H9 (cell line): ENCODE data around the gene DCC. TPM values are rescaled to one million over a fixed set of nuclear protein-coding genes. Genes with fewer than 3 reads are reported as not detected.

Experiments
- DNase-seq: peaks from one replicate; pipeline ENCODE4 v3.0.0-alpha.2; 2017
- H2AFZ ChIP-seq: one replicate; pipeline ENCODE4 v1.6.1; 2013; ENCODE audit warnings: mild to moderate bottlenecking, low read length, control low read depth, moderate library complexity
- H2AK5ac ChIP-seq: 2 replicates; pipeline ENCODE4 v1.6.1; 2013; ENCODE audit warnings: low read length, control low read depth, mixed read lengths; ENCODE audit not compliant: insufficient read length
- H2BK120ac ChIP-seq: one replicate; pipeline ENCODE4 v1.6.1; 2013; ENCODE audit warnings: low read depth, mild to moderate bottlenecking, low read length, control low read depth, inconsistent platforms; ENCODE audit not compliant: poor library complexity, severe bottlenecking
- H2BK12ac ChIP-seq: 2 replicates; pipeline ENCODE4 v1.6.1; 2013; ENCODE audit warnings: low read length, control low read depth, mixed read lengths, low read depth; ENCODE audit not compliant: insufficient read length
- H2BK15ac ChIP-seq: 2 replicates; pipeline ENCODE4 v1.6.1; 2013; ENCODE audit warnings: low read depth, low read length, control low read depth
- H2BK20ac ChIP-seq: one replicate; pipeline ENCODE4 v1.6.1; 2013; ENCODE audit warnings: low read depth, mild to moderate bottlenecking, low read length, control low read depth, inconsistent platforms; ENCODE audit not compliant: poor library complexity, severe bottlenecking
- H2BK5ac ChIP-seq: 2 replicates; pipeline ENCODE4 v1.6.1; 2013; ENCODE audit warnings: low read length, control low read depth, mixed read lengths; ENCODE audit not compliant: insufficient read length
- H3K14ac ChIP-seq: 2 replicates; pipeline ENCODE4 v1.6.1; 2013; ENCODE audit warnings: low read length, control low read depth; ENCODE audit not compliant: insufficient read depth
- H3K18ac ChIP-seq: 2 replicates; pipeline ENCODE4 v1.6.1; 2013; ENCODE audit warnings: low read depth, mild to moderate bottlenecking, mixed read lengths, low read length, control low read depth; ENCODE audit not compliant: insufficient read length
- H3K23ac ChIP-seq: 2 replicates; pipeline ENCODE4 v1.6.1; 2013; ENCODE audit warnings: low read length, control low read depth, mixed read lengths, low read depth; ENCODE audit not compliant: insufficient read length
- H3K23me2 ChIP-seq: 2 replicates; pipeline ENCODE4 v1.6.1; 2013; ENCODE audit warnings: low read depth, mild to moderate bottlenecking, mixed read lengths, low read length, control low read depth; ENCODE audit not compliant: insufficient read length, poor library complexity, severe bottlenecking
- H3K27ac ChIP-seq: 2 replicates; pipeline ENCODE4 v1.5.1; 2013; ENCODE audit warnings: low read length, control low read depth, mixed read lengths, low read depth; ENCODE audit not compliant: insufficient read length
- H3K27me3 ChIP-seq: 2 replicates; pipeline ENCODE4 v1.6.1; 2013; ENCODE audit warnings: low read length, control low read depth, inconsistent platforms; ENCODE audit not compliant: insufficient read depth
- H3K4ac ChIP-seq: 2 replicates; pipeline ENCODE4 v1.6.1; 2013; ENCODE audit warnings: low read depth, mild to moderate bottlenecking, control low read depth, inconsistent platforms, low read length, moderate library complexity
- H3K4me1 ChIP-seq: 2 replicates; pipeline ENCODE4 v1.6.1; 2013; ENCODE audit warnings: low read length, control low read depth, inconsistent platforms; ENCODE audit not compliant: insufficient read depth
- H3K4me2 ChIP-seq: 2 replicates; pipeline ENCODE4 v1.6.1; 2013; ENCODE audit warnings: low read length, control low read depth, mixed read lengths; ENCODE audit not compliant: insufficient read length, insufficient read depth
- H3K56ac ChIP-seq: 2 replicates; pipeline ENCODE4 v1.6.1; 2013; ENCODE audit warnings: low read depth, mild to moderate bottlenecking, mixed read lengths, low read length, control low read depth; ENCODE audit not compliant: insufficient read length
- H3K79me1 ChIP-seq: 2 replicates; pipeline ENCODE4 v1.6.1; 2013; ENCODE audit warnings: low read depth, mild to moderate bottlenecking, moderate library complexity, low read length, control low read depth, inconsistent platforms; ENCODE audit not compliant: insufficient read depth, poor library complexity, severe bottlenecking
- H3K79me2 ChIP-seq: 2 replicates; pipeline ENCODE4 v1.6.1; 2013; ENCODE audit warnings: low read length, control low read depth, inconsistent platforms; ENCODE audit not compliant: insufficient read depth
- H3K9ac ChIP-seq: 2 replicates; pipeline ENCODE4 v1.6.1; 2013; ENCODE audit warnings: low read length, control low read depth, mixed read lengths; ENCODE audit not compliant: insufficient read length; ENCODE audit errors: extremely low read depth
- H3K9me3 ChIP-seq: one replicate; pipeline ENCODE4 v1.6.1; 2013; ENCODE audit warnings: low read depth, low read length, inconsistent platforms; ENCODE audit not compliant: control insufficient read depth
- H3T11ph ChIP-seq: one replicate; pipeline ENCODE4 v1.6.1; 2013; ENCODE audit warnings: mild to moderate bottlenecking, low read length, control low read depth, inconsistent platforms
- H4K20me1 ChIP-seq: one replicate; pipeline ENCODE4 v1.6.1; 2013; ENCODE audit not compliant: control insufficient read depth, insufficient read length, insufficient read depth
- H4K5ac ChIP-seq: 2 replicates; pipeline ENCODE4 v1.6.1; 2013; ENCODE audit warnings: low read depth, mild to moderate bottlenecking, mixed read lengths, low read length, control low read depth; ENCODE audit not compliant: insufficient read length
- H4K8ac ChIP-seq: replicated peaks from 2 replicates; pipeline ENCODE4 v1.6.1; 2013; ENCODE audit warnings: low read length, control low read depth, mixed read lengths, low read depth; ENCODE audit not compliant: insufficient read length
- H4K91ac ChIP-seq: 2 replicates; pipeline ENCODE4 v1.6.1; 2013; ENCODE audit warnings: low read depth, mild to moderate bottlenecking, moderate library complexity, mixed read lengths, low read length, control low read depth; ENCODE audit not compliant: insufficient read length
- H3K27ac Mint-ChIP-seq, 3 experiments: 2 replicates in 2 of 3; 3 replicates in 1 of 3; pipeline ENCODE4 v1.8.0; 2020 to 2021; ENCODE audit warnings: mixed read lengths in 3 of 3, mild to moderate bottlenecking in 1 of 3, moderate library complexity in 1 of 3
- H3K27me3 Mint-ChIP-seq: 2 replicates; pipeline ENCODE4 v1.8.0; 2021; ENCODE audit warnings: low read depth, mild to moderate bottlenecking, moderate library complexity, mixed read lengths
- H3K36me3 Mint-ChIP-seq, 3 experiments: 2 replicates in 2 of 3; 3 replicates in 1 of 3; pipeline ENCODE4 v1.8.0; 2020 to 2021; ENCODE audit warnings: low read depth in 3 of 3, mixed read lengths in 3 of 3; ENCODE audit not compliant: insufficient read depth in 1 of 3
- H3K4me1 Mint-ChIP-seq, 2 experiments: 2 replicates each; pipeline ENCODE4 v1.8.0; 2020; ENCODE audit warnings: mixed read lengths in 2 of 2
- H3K4me3 Mint-ChIP-seq, 2 experiments: 2 replicates in 1 of 2; 3 replicates in 1 of 2; pipeline ENCODE4 v1.8.0; 2020 to 2021; ENCODE audit warnings: mild to moderate bottlenecking in 2 of 2, mixed read lengths in 2 of 2, moderate library complexity in 1 of 2
- H3K9me3 Mint-ChIP-seq, 2 experiments: 2 replicates in 1 of 2; 3 replicates in 1 of 2; pipeline ENCODE4 v1.8.0; 2020; ENCODE audit warnings: mild to moderate bottlenecking in 2 of 2, mixed read lengths in 2 of 2, moderate library complexity in 1 of 2
- WGBS: extraction: QIAGEN DNeasy Blood & Tissue Kit; methylation state at CpG from one replicate; pipeline ENCODE4 v1.1.7; 2013; ENCODE audit warnings: missing lambda C conversion rate, low lambda C conversion rate, mixed read lengths; ENCODE audit not compliant: insufficient read length; ENCODE audit errors: extremely low coverage; 5-methylcytosine and 5-hydroxymethylcytosine counted together
- total RNA-seq: library from RNA; stranded (reverse); gene quantifications from 2 replicates; pipeline ENCODE4 v1.2.1, GENCODE V29; 2021
- TF ChIP-seq, protein P1 (sequence below): fragments of 200-600 bp; sonication (generic); conservative IDR thresholded peaks from 3 replicates; pipeline ENCODE4 v1.8.0; 2021; ENCODE audit warnings: antibody characterized with exemption, mild to moderate bottlenecking

The DCC gene
- total RNA-seq, 1 experiment from 2014 or later: 0.35 TPM

DNA sequence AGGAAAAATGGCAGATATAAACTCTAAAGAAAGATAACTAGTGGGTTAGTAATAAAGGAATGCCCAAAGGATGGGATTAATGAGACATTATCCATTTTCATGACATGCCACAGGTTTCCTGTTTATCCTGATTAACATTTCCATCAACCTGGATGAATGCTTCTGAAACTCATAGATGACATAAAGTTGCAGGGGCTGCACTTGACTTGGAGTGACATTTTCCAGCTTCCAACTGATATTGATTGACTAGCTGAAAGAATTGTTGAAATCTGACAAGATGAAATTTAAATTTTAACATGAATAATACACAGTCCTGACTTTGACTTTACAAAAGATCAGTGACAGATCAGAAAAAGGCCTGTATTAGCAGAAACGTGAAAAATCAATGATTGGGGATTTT lies 214.2 kb downstream of the DCC start:
- H3K9me3 Mint-ChIP-seq: no peaks in the 10 kb centered on the region

More for the DNA sequence above, 214.2 kb downstream of the DCC start:
- no peak overlapping the region for H3K27ac Mint-ChIP-seq
- H4K20me1 ChIP-seq: no peaks in the 10 kb centered on the region
- no peak overlapping the region for H4K5ac ChIP-seq
- no peak overlapping the region for H4K8ac ChIP-seq
- H2BK15ac ChIP-seq: no peak overlapping the region
- no peak overlapping the region for H2BK5ac ChIP-seq
- no peak overlapping the region for H3T11ph ChIP-seq
- H3K4me2 ChIP-seq: no peak overlapping the region
- no peak overlapping the region for H2AFZ ChIP-seq
- H2BK20ac ChIP-seq: no peak overlapping the region
- no peak overlapping the region for H3K4me3 Mint-ChIP-seq
- H3K14ac ChIP-seq: no peak overlapping the region
- no peaks in the 10 kb centered on the region for H3K36me3 Mint-ChIP-seq
- no peak overlapping the region for H3K23ac ChIP-seq
- no peak overlapping the region for H3K56ac ChIP-seq
- no peak overlapping the region for H2BK120ac ChIP-seq
- H4K91ac ChIP-seq: no peak overlapping the region
- H2BK12ac ChIP-seq: no peak overlapping the region
- DNase-seq: no peak
- H3K79me1 ChIP-seq: no peaks in the 10 kb centered on the region
- no peak overlapping the region for H3K4ac ChIP-seq
- no peaks in the 10 kb centered on the region for H3K9me3 ChIP-seq
- H3K4me1 Mint-ChIP-seq: no peaks in the 10 kb centered on the region
- H3K27me3 Mint-ChIP-seq: no peaks in the 10 kb centered on the region; the same call in 1 of the 2 replicates
- H2AK5ac ChIP-seq: no peak overlapping the region
- no peak overlapping the region for H3K18ac ChIP-seq
- H3K23me2 ChIP-seq: no peaks in the 10 kb centered on the region
- no CpG with 5 or more reads among the region's 1 CpG for WGBS
- TF ChIP-seq, protein P1, sequence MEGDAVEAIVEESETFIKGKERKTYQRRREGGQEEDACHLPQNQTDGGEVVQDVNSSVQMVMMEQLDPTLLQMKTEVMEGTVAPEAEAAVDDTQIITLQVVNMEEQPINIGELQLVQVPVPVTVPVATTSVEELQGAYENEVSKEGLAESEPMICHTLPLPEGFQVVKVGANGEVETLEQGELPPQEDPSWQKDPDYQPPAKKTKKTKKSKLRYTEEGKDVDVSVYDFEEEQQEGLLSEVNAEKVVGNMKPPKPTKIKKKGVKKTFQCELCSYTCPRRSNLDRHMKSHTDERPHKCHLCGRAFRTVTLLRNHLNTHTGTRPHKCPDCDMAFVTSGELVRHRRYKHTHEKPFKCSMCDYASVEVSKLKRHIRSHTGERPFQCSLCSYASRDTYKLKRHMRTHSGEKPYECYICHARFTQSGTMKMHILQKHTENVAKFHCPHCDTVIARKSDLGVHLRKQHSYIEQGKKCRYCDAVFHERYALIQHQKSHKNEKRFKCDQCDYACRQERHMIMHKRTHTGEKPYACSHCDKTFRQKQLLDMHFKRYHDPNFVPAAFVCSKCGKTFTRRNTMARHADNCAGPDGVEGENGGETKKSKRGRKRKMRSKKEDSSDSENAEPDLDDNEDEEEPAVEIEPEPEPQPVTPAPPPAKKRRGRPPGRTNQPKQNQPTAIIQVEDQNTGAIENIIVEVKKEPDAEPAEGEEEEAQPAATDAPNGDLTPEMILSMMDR: no peak
- H3K27ac ChIP-seq: no peak overlapping the region
- H3K4me1 ChIP-seq: no peaks in the 10 kb centered on the region
- no peaks in the 10 kb centered on the region for H3K27me3 ChIP-seq
- no peaks in the 10 kb centered on the region for H3K79me2 ChIP-seq
- no peak overlapping the region for H3K9ac ChIP-seq
